Gastrocnemius medialis (tissue), 4 donors: ENCODE results near the gene GIMAP1.

Experiments used
- CTCF ChIP-seq, 5 experiments: fragments of 450-650 bp in 3 of 5; fragments of 200-600 bp in 2 of 5; sonication (generic) in 2 of 5; IDR thresholded peaks in 4 of 5; conservative IDR thresholded peaks in 1 of 5; 1 replicate in 4 of 5; 2 replicates in 1 of 5; pipeline ENCODE4 v1.5.1; 2016 to 2019; ENCODE audit warnings: antibody characterized with exemption in 5 of 5, mild to moderate bottlenecking in 3 of 5, moderate library complexity in 3 of 5
- POLR2A ChIP-seq, 2 donors: fragments of 450-650 bp; IDR thresholded peaks; one replicate each; pipeline ENCODE4 v1.6.1; 2017; ENCODE audit warnings: antibody characterized with exemption in 2 of 2, mild to moderate bottlenecking in 2 of 2, moderate library complexity in 2 of 2

GRCh38 chr7:150745086-150745485 lies 28.7 kb downstream of the GIMAP1 start:
- no peak for TF ChIP-seq CTCF (IDR thresholded peaks at IDR 0.05 in 4 of 5, conservative IDR thresholded peaks at IDR 0.05 in 1 of 5)
- TF ChIP-seq POLR2A (IDR thresholded peaks at IDR 0.05), result no peak
